ENCODE data around the gene LRTM1. TPM values are rescaled to one million over a fixed set of nuclear protein-coding genes. Genes with fewer than 3 reads are reported as not detected.

LRTM1 gene
- total RNA-seq, 1 experiment from 2014 or later: not detected

GRCh38 chr3:54892168-54892567 lies 35.7 kb downstream of the LRTM1 start:
- DNase-seq (ENCODE audit: low spot score): no peak

GRCh38 chr3:54891540-54891897 lies 36.3 kb downstream of the LRTM1 start:
- DNase-seq (ENCODE audit: low spot score): peak; percentile 96

GRCh38 chr3:54889731-54890130 lies 38.1 kb downstream of the LRTM1 start:
- no peak for DNase-seq (ENCODE audit: low spot score)

- DNase-seq (ENCODE audit: low spot score): no peak
These were observed 39.0 kb downstream of the LRTM1 start for GRCh38 chr3:54888873-54889272.

GRCh38 chr3:54888162-54888561 lies 39.7 kb downstream of the LRTM1 start:
- no peak for DNase-seq (ENCODE audit: low spot score)

GRCh38 chr3:54882129-54882833 lies 45.6 kb downstream of the LRTM1 start:
- DNase-seq (ENCODE audit: low spot score): peak; percentile 81

GRCh38 chr3:54878145-54878544 lies 49.7 kb downstream of the LRTM1 start:
- DNase-seq (ENCODE audit: low spot score): no peak

GRCh38 chr3:54877730-54878129 lies 50.1 kb downstream of the LRTM1 start:
- DNase-seq (ENCODE audit: low spot score): no peak

GRCh38 chr3:54876694-54877093 lies 51.2 kb downstream of the LRTM1 start:
- no peak for DNase-seq (ENCODE audit: low spot score)

GRCh38 chr3:54875596-54876268 lies 52.1 kb downstream of the LRTM1 start:
- no peak for DNase-seq (ENCODE audit: low spot score)

- no peak for DNase-seq (ENCODE audit: low spot score)
These were observed 52.9 kb downstream of the LRTM1 start for GRCh38 chr3:54874816-54875556.

- peak; percentile 59 for DNase-seq (ENCODE audit: low spot score)
These were observed 54.5 kb downstream of the LRTM1 start for GRCh38 chr3:54873059-54874010.

GRCh38 chr3:54871867-54872266 lies 56.0 kb downstream of the LRTM1 start:
- no peak for DNase-seq (ENCODE audit: low spot score)

- DNase-seq (ENCODE audit: low spot score): peak; percentile 95
These were observed 57.4 kb downstream of the LRTM1 start for GRCh38 chr3:54870423-54870822.
